Hair follicle dermal papilla cell (primary cell): ENCODE measurements around the gene BCO1. TPM values are rescaled to one million over a fixed set of nuclear protein-coding genes. Genes with fewer than 3 reads are reported as not detected.

Experiments used
- total RNA-seq: library from RNA; depleted of rRNA; stranded (reverse); fragments of >200 nt; gene quantifications from 2 replicates; pipeline ENCODE4 v1.2.3, GENCODE V29; 2012

Gene BCO1
- 0.16 and 0.49 TPM in 2 replicates for total RNA-seq

DNA sequence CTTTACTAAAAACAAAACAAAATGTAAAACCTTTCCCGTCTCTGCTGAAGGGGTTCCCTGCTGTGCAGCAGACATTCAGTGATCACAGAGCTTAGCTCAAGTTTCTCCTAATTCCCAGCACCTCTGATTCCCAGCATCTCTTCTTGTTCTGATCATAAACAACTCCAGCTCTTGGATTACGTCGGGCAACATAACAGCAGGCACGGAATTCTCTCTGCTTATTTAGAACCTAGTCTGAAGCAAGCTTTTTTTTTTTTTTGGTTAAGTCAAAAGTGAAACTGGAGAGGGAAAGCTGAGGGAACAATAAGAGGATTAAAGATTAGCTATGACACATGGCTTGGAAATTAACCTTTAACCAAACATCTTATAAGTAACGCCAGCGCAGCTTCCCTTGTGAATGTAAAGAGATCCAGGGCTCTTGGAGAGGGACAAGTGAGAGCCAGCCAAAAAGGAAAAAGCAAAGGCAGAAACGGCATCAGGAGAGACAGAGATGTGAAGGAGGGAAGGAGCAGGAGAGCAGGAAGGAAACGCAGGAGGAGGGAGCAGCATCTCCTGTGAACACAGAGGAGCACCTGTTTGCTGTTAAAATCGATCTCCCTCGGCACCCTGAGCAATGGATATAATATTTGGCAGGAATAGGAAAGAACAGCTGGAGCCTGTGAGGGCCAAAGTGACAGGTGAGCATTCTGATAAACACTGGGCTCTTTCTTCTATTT lies at the start of gene BCO1:
BCO1 (plus strand) TSS at position 394 of the 716 bp plus-strand sequence; CDS start at position 614, 220 bp downstream.

DNA sequence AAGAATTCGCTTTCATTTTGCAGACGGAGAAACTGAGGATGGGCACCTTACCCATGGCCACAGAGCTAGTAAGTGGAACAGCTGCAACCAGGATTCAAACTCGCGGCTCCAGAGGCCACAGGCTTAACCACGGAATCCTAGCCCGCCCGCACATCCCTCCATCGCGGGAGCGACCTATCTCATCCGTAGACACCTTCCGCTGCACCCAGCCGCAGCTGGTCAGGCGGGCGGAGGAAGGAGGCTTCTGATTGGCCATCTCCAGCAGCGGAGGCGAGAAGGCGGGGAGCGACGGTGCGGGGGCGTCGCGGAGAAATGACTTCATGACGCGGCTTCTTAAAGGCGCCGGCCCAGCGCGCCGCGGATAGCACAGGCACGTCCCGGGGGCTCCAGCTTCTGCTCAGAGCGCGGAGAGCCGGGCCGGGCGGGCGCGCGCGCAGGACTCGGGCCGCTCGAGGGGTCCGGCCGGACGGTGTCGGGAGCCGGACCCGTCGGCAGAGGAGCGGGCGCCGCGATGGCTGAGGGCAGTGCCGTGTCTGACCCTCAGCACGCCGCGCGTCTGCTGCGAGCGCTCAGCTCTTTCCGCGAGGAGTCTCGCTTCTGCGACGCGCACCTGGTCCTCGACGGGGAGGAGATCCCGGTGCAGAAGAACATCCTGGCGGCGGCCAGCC lies 76.2 kb downstream of the BCO1 start, which contains the start of gene GAN:
GAN (plus strand) TSS at position 360 of the 668 bp plus-strand sequence; CDS start at position 512, 152 bp downstream.

Other genes with a start within 250 kb of the BCO1 start
- 19.1 and 22.3 TPM in 2 replicates for gene CMC2, start 231.8 kb upstream of the BCO1 start, total RNA-seq
- gene CENPN, start 231.5 kb upstream of the BCO1 start, total RNA-seq, result 11.1 and 11.8 TPM in 2 replicates
- 47.4 and 58.4 TPM in 2 replicates for gene ATMIN, start 202.8 kb upstream of the BCO1 start, total RNA-seq
- 0.32 and 0.73 TPM in 2 replicates for gene C16orf46, start 161.5 kb upstream of the BCO1 start, total RNA-seq
- gene GCSH, start 142.3 kb upstream of the BCO1 start, total RNA-seq, result 8.0 and 8.1 TPM in 2 replicates
- gene GAN, start 76.3 kb downstream of the BCO1 start, total RNA-seq, result 7.7 and 9.2 TPM in 2 replicates
- 7.7 and 9.6 TPM in 2 replicates for gene CMIP, start 206.1 kb downstream of the BCO1 start, total RNA-seq